ENCODE results near the gene GPATCH3. TPM values are rescaled to one million over a fixed set of nuclear protein-coding genes. Genes with fewer than 3 reads are reported as not detected.
"Not testable (repeated sequence)": the region's sequence is repeated elsewhere in the genome, so short reads cannot be mapped to it uniquely, and the experiment has no call there.

Gene GPATCH3
- total RNA-seq, 2 experiments from 2014 or later, result 15.0 to 17.0 TPM

DNA sequence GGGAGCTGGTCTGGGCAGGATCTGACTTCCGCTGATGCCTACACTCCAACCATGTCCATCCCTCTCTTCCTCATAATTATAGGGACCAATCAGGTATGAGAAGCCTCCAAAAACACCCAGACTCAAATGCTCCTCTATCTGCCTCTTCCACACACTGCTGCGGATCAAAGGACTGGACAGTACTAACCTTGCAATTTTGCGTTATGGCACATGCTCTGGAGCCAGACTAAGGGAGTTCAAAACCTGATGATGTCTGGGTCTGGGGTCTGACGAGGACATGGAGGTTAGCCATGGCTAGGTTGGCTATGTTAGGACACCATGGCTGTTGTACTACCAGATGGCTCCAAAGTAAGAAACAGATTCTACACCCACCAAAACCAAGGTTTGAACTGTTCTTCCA, 20.5 kb downstream of the GPATCH3 start:
- Mint-ChIP-seq H3K27ac (no peak overlapping the region), H3K36me3 (peaks cover 34% of the 10 kb centered on the region), H3K4me1 (peaks cover 6% of the 10 kb centered on the region), H3K9me3 (ENCODE audit: low read depth) (no peaks in the 10 kb centered on the region), H3K4me3 (no peak overlapping the region), H3K27me3 (no peaks in the 10 kb centered on the region)
- ATAC-seq, result no peak
- no peak for DNase-seq
- CTCF ChIA-PET, result interaction anchor here (1.7 to 3.9 kb wide), 4 partner anchors 9 to 281 kb away, joined by 5 to 35 read pairs (median 13); partner anchors contain the start of gene GPN2

- H3K36me3 Mint-ChIP-seq, result peaks cover 16% of the 10 kb centered on the region
- CTCF ChIA-PET, result interaction anchor here (0.7 to 3.9 kb wide), 12 partner anchors 10 to 377 kb away, joined by 3 to 35 read pairs (median 8); partner anchors contain the start of genes GPN2 and PIGV
- no peaks in the 10 kb centered on the region for H3K27me3 Mint-ChIP-seq
- peaks cover 6% of the 10 kb centered on the region for H3K4me1 Mint-ChIP-seq
- no peak overlapping the region for H3K4me3 Mint-ChIP-seq
- ATAC-seq, result no peak
- no peak overlapping the region for H3K27ac Mint-ChIP-seq
- DNase-seq, result no peak
- H3K9me3 Mint-ChIP-seq (ENCODE audit: low read depth), result no peaks in the 10 kb centered on the region
Observed at GRCh38 chr1:26877326-26877725, 22.9 kb downstream of the GPATCH3 start.

DNA sequence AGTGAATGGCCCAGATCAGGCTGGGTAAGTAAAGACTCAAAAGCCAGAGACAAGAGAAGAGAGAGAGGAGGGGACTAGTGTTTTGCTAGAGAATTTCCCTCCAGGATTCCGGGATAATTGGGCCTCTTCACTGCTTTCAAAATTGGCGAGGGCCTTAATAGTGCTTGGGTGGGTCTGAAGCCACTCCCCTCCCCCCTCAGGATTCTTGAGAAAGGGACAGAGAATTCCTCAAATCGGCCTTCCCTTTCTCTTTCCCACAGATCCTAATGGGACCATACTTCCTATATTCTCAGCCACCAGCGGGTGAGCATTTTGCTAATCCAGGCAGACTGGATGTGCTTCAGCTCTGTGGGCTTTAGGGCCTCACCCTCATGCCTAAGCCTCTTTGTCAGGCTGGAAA, 25.4 kb downstream of the GPATCH3 start:
- DNase-seq (no peak), ATAC-seq (no peak)
- Mint-ChIP-seq H3K9me3 (ENCODE audit: low read depth) (no peaks in the 10 kb centered on the region), H3K27ac (peak overlapping the region; percentile 24), H3K4me1 (peaks cover 6% of the 10 kb centered on the region), H3K4me3 (no peak overlapping the region), H3K27me3 (no peaks in the 10 kb centered on the region), H3K36me3 (peaks cover 12% of the 10 kb centered on the region)
- CTCF ChIA-PET, result interaction anchor here (0.6 kb wide), 1 partner anchor 694 kb away, joined by 3 read pairs; no protein-coding TSS in a partner anchor

DNA sequence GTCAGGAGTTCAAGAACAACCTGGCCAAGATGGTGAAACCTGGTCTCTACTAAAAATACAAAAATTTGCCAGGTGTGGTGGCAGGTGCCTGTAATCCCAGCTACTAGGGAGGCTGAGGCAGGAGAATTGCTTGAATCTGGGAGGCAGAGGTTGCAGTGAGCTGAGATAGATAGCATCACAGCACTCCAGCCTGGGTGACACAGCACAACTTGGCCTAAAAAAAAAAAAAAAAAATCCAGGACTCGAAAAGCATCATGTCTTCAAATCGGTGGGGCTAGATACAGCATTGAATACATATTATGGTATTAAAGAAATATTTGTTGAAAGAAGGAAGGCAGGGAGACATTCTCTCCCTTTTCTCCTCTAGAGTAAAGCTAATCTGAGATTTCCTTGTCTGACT, 27.2 kb downstream of the GPATCH3 start:
- not testable (repeated sequence) for H3K4me1 Mint-ChIP-seq; H3K27ac Mint-ChIP-seq; H3K4me3 Mint-ChIP-seq; H3K9me3 Mint-ChIP-seq (ENCODE audit: low read depth); H3K36me3 Mint-ChIP-seq; H3K27me3 Mint-ChIP-seq; DNase-seq; ATAC-seq
- CTCF ChIA-PET, result interaction anchor here (0.9 to 2.1 kb wide), 2 partner anchors 11 to 271 kb away, joined by 3 to 5 read pairs; no protein-coding TSS in a partner anchor

- Mint-ChIP-seq H3K27ac (peak overlapping the region; percentile 87), H3K9me3 (ENCODE audit: low read depth) (no peaks in the 10 kb centered on the region), H3K4me1 (peaks cover 29% of the 10 kb centered on the region), H3K27me3 (no peaks in the 10 kb centered on the region), H3K36me3 (no peaks in the 10 kb centered on the region), H3K4me3 (peak overlapping the region; percentile 84)
- CTCF ChIA-PET, result interaction anchor here (0.8 to 4.1 kb wide), 22 partner anchors 10 to 365 kb away, joined by 3 to 24 read pairs (median 6); partner anchors contain the start of genes NUDC and PIGV
- ATAC-seq (peak; percentile 95), DNase-seq (peak; percentile 97)
Observed at GRCh38 chr1:26864610-26865480, 35.4 kb downstream of the GPATCH3 start.

GRCh38 chr1:26863685-26864077, 36.6 kb downstream of the GPATCH3 start:
- Mint-ChIP-seq H3K4me3 (peak overlapping the region; percentile 84), H3K27ac (peak overlapping the region; percentile 87), H3K9me3 (ENCODE audit: low read depth) (no peaks in the 10 kb centered on the region)

DNA sequence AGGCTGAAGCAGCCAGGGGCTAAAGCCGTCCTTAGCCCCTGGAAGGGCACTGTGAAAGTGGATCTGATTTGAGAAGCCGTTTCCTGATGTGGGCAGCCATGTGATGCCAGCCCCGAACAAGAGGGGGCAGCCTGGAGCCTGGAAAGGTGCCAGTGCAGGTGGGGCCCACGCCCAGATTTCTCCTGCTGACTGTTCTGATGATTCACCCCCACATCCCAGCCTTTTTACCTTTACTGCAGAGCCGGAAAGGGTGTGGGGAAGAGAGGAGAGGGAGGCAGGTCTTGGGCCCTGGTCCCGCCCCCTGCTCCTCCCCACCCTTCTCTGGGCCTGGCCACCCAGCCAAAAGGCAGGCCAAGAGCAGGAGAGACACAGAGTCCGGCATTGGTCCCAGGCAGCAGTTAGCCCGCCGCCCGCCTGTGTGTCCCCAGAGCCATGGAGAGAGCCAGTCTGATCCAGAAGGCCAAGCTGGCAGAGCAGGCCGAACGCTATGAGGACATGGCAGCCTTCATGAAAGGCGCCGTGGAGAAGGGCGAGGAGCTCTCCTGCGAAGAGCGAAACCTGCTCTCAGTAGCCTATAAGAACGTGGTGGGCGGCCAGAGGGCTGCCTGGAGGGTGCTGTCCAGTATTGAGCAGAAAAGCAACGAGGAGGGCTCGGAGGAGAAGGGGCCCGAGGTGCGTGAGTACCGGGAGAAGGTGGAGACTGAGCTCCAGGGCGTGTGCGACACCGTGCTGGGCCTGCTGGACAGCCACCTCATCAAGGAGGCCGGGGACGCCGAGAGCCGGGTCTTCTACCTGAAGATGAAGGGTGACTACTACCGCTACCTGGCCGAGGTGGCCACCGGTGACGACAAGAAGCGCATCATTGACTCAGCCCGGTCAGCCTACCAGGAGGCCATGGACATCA, 37.2 kb downstream of the GPATCH3 start, which contains the start of gene SFN:
Gene SFN, plus strand, starts transcription at position 369 of the 904 bp plus-strand sequence. Its CDS starts 64 bp downstream, at position 433.
- ATAC-seq (no peak), DNase-seq (peak; percentile 71)
- H3K27me3 Mint-ChIP-seq, result no peaks in the 10 kb centered on the region
- CTCF ChIA-PET, result interaction anchor here (0.8 to 3.1 kb wide), 11 partner anchors 12 to 260 kb away, joined by 3 to 23 read pairs (median 4); no protein-coding TSS in a partner anchor
- H3K4me1 Mint-ChIP-seq, result peaks cover 29% of the 10 kb centered on the region
- no peaks in the 10 kb centered on the region for H3K9me3 Mint-ChIP-seq (ENCODE audit: low read depth)
- H3K4me3 Mint-ChIP-seq, result peak within 1 kb of the TSS; percentile 84
- no peaks in the 10 kb centered on the region for H3K36me3 Mint-ChIP-seq
- H3K27ac Mint-ChIP-seq, result peak within 1 kb of the TSS; percentile 87

More at GRCh38 chr1:26863685-26864077, 36.6 kb downstream of the GPATCH3 start:
- CTCF ChIA-PET, result interaction anchor here (0.8 to 3.1 kb wide), 11 partner anchors 8 to 261 kb away, joined by 3 to 23 read pairs (median 5); partner anchors contain the start of gene NUDC
- Mint-ChIP-seq H3K27me3 (no peaks in the 10 kb centered on the region), H3K4me1 (peaks cover 29% of the 10 kb centered on the region), H3K36me3 (no peaks in the 10 kb centered on the region)
- ATAC-seq, result no peak
- DNase-seq, result no peak

DNA sequence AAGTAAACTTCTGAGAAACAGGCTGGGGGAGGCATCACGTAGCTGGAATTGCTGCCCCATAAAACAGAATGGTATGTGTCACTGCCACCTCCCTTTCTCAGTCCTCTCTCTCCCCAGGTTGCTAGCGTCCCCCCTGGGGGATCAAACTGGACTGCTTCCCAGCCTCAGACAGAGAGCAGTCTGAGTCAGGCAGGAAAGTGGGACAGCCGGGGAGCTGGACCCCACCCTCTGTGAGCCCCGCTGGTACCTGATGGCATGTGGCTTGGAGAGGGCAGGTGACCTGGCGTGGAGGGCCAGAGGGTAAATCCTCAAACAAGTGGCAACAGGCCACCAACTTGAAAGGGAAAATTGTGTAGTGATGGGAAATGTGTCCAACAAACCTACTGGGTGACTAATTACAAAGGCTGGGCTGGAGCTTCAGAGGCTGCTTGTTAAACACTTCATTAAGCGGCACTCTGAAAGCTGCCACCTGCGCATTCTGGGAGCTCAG, 38.3 kb downstream of the GPATCH3 start:
- H3K27me3 Mint-ChIP-seq, result no peaks in the 10 kb centered on the region
- ATAC-seq (no peak), DNase-seq (no peak)
- no peaks in the 10 kb centered on the region for H3K9me3 Mint-ChIP-seq (ENCODE audit: low read depth)
- CTCF ChIA-PET, result interaction anchor here (0.6 to 1.2 kb wide), 6 partner anchors 9 to 216 kb away, joined by 3 to 5 read pairs (median 4); no protein-coding TSS in a partner anchor
- H3K27ac Mint-ChIP-seq, result no peak overlapping the region
- H3K4me1 Mint-ChIP-seq, result peaks cover 29% of the 10 kb centered on the region
- H3K36me3 Mint-ChIP-seq, result no peaks in the 10 kb centered on the region
- H3K4me3 Mint-ChIP-seq, result no peak overlapping the region

DNA sequence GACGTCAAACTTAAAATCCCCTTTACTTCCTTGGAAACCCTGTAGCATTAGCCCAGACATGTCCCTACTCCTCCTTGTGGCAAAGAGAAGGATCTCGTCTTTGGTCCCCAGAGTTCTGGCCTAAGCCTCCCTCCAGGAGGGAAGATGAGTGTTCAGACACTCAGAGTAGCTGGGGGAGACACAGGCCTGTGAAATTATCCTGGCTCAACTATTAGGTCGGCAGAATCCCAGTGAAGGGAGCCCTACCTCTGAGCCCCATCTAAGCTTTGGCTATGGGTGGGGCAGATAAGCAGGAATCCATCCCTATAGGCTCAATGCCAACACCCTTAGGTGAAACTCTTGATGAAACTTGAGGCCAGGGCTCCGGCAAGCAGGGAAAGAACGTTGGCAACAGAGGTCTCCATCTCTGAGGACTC, 39.0 kb downstream of the GPATCH3 start:
- CTCF ChIA-PET, result interaction anchor here (1.0 to 1.2 kb wide), 2 partner anchors 9 to 17 kb away, joined by 3 to 5 read pairs; no protein-coding TSS in a partner anchor
- ATAC-seq (no peak), DNase-seq (no peak)
- Mint-ChIP-seq H3K4me3 (no peak overlapping the region), H3K27ac (no peak overlapping the region), H3K4me1 (peaks cover 29% of the 10 kb centered on the region), H3K36me3 (no peaks in the 10 kb centered on the region), H3K9me3 (ENCODE audit: low read depth) (no peaks in the 10 kb centered on the region), H3K27me3 (no peaks in the 10 kb centered on the region)

- Mint-ChIP-seq H3K4me1 (peaks cover 22% of the 10 kb centered on the region), H3K36me3 (peaks cover 2% of the 10 kb centered on the region), H3K4me3 (no peak overlapping the region), H3K27me3 (no peaks in the 10 kb centered on the region), H3K9me3 (ENCODE audit: low read depth) (no peaks in the 10 kb centered on the region), H3K27ac (no peak overlapping the region)
- CTCF ChIA-PET, result interaction anchor here (1.2 to 2.8 kb wide), 9 partner anchors 8 to 257 kb away, joined by 3 to 10 read pairs (median 7); no protein-coding TSS in a partner anchor
- ATAC-seq (no peak), DNase-seq (no peak)
Observed at GRCh38 chr1:26858891-26859640, 41.2 kb downstream of the GPATCH3 start.

- H3K36me3 Mint-ChIP-seq, result peaks cover 7% of the 10 kb centered on the region
- peaks cover 15% of the 10 kb centered on the region for H3K4me1 Mint-ChIP-seq
- H3K27me3 Mint-ChIP-seq, result no peaks in the 10 kb centered on the region
- H3K27ac Mint-ChIP-seq, result no peak overlapping the region
- H3K9me3 Mint-ChIP-seq (ENCODE audit: low read depth), result no peaks in the 10 kb centered on the region
- CTCF ChIA-PET, result interaction anchor here (0.6 to 2.8 kb wide), 10 partner anchors 9 to 476 kb away, joined by 3 to 10 read pairs (median 5); no protein-coding TSS in a partner anchor
- no peak for ATAC-seq
- H3K4me3 Mint-ChIP-seq, result no peak overlapping the region
- DNase-seq, result no peak
Observed at GRCh38 chr1:26858160-26858559, 42.1 kb downstream of the GPATCH3 start.

All from activated CD8-positive, alpha-beta memory T cell treated with anti-CD3 and anti-CD28 coated beads, Interleukin-2, amount 10 ng/mL, durations not matched to agents 7 days and 5 days (primary cell).